Measurements from ENCODE around the gene GATD1.

Gene GATD1

GRCh38 chr11:728901-729491, 48.3 kb downstream of the GATD1 start:
- no peak for DNase-seq (ENCODE audit: low read depth)
- TF ChIP-seq CTCF (IDR thresholded peaks at IDR 0.05; ENCODE audit: insufficient read depth, low read depth, low read length, missing control alignments) = no peak
- no peak overlapping the region for H3K4me3 ChIP-seq (ENCODE audit: low read depth, low read length)

DNA sequence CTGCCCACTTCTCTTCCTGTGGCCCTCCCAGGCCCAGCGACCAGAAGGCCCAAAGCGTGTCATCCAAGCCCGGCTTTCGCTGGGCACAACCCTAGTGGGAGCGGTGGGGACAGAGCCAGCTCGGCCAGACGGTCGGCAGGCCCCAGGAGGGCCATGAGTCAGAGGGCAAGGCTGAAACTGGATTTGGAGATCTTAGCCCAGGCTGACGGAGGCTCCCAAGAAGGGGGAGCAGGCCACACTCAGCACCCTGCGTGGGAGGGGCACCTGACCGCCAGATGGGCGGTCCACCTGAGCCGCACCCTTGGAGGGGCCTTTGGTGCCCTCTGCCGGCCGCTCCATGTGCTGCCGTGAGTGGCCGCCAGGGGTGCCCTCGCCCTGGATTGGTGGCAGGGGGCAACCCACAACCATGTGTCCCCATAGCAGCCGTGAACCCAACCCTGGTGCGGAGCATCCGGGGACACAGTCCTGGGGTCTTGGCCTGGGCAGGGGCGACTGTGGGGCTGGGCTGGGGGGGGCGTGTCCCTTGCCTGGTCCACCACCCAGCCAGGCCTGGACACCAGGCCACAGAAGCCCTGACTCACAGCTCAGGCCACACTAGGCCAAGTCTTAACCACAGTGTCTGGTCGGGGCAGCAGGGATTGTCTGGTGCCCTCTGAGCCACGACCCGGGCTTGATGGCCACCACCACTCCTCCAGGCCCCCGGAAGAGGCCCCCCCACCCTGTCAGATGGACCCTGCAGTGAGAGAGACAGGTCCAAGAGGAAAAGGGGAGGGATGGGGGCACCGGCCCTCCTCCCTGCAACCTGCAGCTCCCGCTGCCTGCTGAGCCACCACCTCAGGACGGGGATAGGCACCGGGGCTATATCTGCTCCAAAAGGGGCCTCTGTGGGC, 49.2 kb downstream of the GATD1 start:
- H3K4me3 ChIP-seq (ENCODE audit: low read depth, low read length) = no peak overlapping the region
- peak; percentile 99 for TF ChIP-seq CTCF (IDR thresholded peaks at IDR 0.05; ENCODE audit: insufficient read depth, low read depth, low read length, missing control alignments)
- peak; percentile 79 for DNase-seq (ENCODE audit: low read depth)

- no peak for DNase-seq (ENCODE audit: low read depth)
- no peak for TF ChIP-seq CTCF (IDR thresholded peaks at IDR 0.05; ENCODE audit: insufficient read depth, low read depth, low read length, missing control alignments)
- no peak overlapping the region for H3K4me3 ChIP-seq (ENCODE audit: low read depth, low read length)
Observed at GRCh38 chr11:727281-727701, 50.0 kb downstream of the GATD1 start.

GRCh38 chr11:726278-727220, 50.7 kb downstream of the GATD1 start:
- peak overlapping the region; percentile 32; the same call in 1 of the 2 replicates for H3K4me3 ChIP-seq (ENCODE audit: low read depth, low read length)
- peak; percentile 58 for DNase-seq (ENCODE audit: low read depth)
- no peak for TF ChIP-seq CTCF (IDR thresholded peaks at IDR 0.05; ENCODE audit: insufficient read depth, low read depth, low read length, missing control alignments)

- no peak for DNase-seq (ENCODE audit: low read depth)
- peak overlapping the region; percentile 32 for H3K4me3 ChIP-seq (ENCODE audit: low read depth, low read length)
- TF ChIP-seq CTCF (IDR thresholded peaks at IDR 0.05; ENCODE audit: insufficient read depth, low read depth, low read length, missing control alignments) = no peak
Observed at GRCh38 chr11:725624-726202, 51.6 kb downstream of the GATD1 start.

- no peak for DNase-seq (ENCODE audit: low read depth)
- H3K4me3 ChIP-seq (ENCODE audit: low read depth, low read length) = no peak overlapping the region
Observed at GRCh38 chr11:724778-725386, 52.4 kb downstream of the GATD1 start.

More at GRCh38 chr11:724778-725386, 52.4 kb downstream of the GATD1 start:
- TF ChIP-seq CTCF (IDR thresholded peaks at IDR 0.05; ENCODE audit: insufficient read depth, low read depth, low read length, missing control alignments) = no peak
